ENCODE measurements around the gene IGF2BP3.

GRCh38 chr7:23371654-23372053 lies 98.6 kb downstream of the IGF2BP3 start:
- no peak for TF ChIP-seq CTCF (IDR thresholded peaks at IDR 0.05)
- TF ChIP-seq POLR2A (IDR thresholded peaks at IDR 0.05): no peak
